TTC549 (cell line): Measurements from ENCODE around the gene ADPRHL1.
"Not testable (repeated sequence)": the region's sequence is repeated elsewhere in the genome, so short reads cannot be mapped to it uniquely, and the experiment has no call there.

Experiments used
- FAIRE-seq: peaks from 2 replicates; lab custom pipeline; 2012; peaks lifted over from hg19 to GRCh38; lab: Jason Lieb, UNC

ADPRHL1 gene

DNA sequence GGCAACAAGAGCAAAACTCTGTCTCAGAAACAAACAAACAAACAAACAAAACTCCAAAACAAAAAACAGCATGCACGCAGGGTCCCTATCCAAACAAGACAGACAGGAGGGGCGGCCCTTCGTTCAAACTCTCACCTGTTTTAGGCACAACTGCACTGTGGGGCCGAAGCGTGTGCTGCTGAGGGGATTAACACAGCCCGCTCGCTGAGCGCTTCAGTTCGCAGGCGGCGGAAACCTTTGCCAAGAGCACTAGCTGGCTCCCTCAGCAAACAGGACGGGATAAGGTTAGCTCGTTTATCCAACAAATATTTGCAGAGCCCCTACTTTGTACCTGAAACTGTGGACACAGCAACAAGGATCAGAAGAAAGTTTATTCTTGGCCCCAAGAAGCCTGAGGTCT, 1.6 kb upstream of the ADPRHL1 start:
- no peak for FAIRE-seq

DNA sequence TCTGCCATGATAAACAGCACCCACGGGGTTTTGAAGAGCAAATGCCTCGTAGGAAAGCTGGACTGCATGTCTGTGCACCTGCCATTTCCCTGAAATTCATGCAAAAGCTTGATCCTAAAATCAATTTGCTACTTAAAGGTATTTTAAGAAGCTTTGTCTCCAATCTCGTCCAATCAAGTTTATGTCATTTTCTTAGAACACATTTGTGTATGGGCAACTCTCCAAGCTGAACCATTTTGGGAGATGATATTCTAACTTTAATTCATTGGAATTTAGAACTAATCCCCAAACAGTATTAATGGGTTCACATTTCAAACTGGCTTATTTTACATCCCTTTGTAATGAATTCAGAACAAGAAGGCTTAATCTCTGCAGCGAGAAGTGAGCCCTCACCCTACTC, 822 bp downstream of the ADPRHL1 start:
- FAIRE-seq: no peak

DNA sequence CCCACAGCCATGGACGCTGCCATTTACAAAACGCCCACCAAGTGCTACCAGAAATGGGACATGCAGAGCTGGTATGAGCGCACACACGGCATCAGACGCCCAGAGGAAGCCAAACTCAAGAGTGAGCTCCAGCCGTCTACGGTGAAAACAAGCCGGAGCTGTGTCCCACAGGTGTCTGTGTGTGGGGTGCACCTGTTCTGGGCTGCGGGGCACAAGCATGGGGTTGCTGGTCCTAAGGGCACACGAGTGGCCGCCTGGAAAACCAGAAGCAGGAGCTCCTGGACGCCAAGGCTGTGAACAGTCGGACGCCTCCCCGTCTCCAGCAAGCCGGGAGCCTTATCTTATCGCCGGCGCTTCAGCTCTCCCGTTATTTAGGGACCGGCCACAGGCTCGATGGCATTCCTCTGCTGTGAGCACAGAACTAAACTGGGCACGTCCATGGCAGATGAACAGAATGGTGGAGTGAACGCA, 1.3 kb downstream of the ADPRHL1 start:
- no peak for FAIRE-seq

DNA sequence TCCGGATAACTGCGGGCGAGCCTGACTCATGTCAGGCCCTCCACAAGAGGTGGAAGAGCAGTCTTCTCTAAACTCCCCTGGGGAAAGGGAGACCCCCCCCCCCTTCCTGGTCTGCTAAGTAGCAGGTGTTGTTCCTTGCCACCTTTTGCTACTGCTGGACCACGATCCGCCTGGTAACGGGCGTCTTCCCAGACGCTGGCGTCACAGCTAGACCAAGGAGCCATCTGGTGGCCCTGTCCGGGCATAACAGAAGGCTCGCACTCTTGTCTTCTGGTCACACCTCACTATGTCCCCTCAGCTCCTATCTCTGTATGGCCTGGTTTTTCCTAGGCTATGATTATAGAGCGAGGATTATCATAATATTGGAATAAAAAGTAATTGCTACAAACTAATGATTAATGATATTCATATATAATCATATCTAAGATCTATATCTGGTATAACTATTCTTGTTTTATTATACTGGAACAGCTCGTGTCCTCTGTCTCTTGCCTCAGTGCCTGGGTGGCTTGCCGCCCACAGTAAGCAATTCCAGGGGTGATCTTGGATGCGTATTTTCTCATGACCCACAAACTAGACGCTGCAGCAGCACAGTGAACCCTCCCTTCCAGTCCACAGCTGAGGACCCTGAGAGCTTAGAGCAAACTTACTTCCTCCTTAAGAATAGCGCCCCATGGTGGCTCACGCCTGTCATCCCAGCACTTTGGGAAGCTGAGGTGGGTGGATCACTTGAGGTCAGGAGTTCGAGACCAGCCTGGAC, 2.2 kb downstream of the ADPRHL1 start:
- not testable (repeated sequence) for FAIRE-seq

DNA sequence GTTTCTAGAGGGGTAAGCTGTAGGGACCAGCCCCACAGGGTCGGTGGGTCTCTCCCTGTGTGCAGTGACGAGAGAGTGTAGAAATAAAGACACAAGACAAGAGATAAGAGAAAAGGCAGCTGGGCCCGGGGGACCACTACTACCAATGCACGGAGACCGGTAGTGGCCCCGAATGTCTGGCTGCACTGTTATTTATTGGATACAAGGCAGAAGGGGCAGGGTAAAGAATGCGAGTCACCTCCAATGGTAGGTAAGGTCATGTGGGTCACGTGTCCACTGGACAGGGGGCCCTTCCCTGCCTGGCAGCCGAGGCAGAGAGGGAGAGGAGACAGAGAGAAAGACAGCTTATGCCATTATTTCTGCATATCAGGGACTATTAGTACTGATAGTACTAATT, 2.9 kb downstream of the ADPRHL1 start:
- FAIRE-seq: not testable (repeated sequence)

DNA sequence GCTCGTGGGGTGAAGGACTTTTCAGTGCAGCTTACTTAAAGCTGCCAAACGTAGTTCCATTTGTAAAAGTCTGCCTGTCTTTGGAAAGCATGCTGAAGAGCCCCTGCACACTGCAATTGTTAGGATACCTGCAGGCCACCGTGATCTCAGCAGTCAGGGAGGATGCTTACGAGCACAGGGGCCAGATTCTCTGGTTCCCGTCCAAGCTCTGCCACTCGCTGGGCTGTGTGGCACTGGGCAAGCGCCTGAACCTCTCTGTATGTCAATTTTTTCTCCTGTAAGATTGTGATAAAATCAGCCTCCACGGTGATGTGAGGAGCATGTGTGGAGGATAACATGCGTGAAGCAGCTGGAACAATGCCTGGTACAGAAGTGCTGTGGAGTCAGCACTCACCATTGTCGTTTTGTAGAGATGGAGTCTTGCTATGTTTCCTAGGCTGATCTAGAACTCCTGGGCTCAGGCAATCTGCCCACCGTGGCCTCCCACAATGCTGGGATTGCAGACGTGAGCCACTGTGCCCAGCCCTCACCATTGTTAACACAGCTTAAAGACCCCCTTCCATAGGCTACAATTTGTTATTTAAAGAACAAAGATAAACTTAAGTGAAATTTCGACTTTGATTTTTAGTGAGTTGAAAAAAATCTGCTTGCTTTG, 3.5 kb downstream of the ADPRHL1 start:
- FAIRE-seq: no peak

DNA sequence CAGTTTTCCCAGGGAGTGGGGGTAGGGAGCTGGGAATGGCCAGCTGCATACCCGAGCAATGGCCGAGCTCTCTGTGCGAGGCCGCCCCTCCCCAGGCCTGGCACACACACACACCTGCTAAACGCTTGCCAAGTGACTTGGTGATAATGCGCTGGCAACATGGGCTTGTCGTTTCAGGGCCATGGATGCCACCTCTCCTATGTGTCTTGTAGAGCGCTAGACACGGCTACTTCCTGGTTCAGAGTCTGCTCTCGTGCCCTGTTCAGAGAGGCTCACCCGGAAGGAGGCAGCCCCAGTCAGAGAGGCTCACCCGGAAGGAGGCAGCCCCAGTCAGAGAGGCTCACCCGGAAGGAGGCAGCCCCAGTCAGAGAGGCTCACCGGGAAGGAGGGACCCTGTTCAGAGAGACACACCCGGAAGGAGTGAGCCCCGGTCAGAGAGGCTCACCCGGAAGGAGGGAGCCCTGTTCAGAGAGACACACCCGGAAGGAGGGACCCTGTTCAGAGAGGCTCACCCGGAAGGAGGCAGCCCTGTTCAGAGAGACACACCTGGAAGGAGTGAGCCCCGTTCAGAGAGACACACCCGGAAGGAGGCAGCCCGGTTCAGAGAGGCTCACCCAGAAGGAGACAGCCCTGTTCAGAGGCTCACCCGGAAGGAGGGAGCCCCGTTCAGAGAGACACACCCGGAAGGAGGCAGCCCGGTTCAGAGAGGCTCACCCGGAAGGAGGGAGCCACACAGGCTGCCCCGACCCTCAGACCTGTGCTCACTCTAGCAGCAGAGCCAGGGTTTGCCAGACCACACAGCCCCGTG, 4.2 kb downstream of the ADPRHL1 start:
- no peak for FAIRE-seq

DNA sequence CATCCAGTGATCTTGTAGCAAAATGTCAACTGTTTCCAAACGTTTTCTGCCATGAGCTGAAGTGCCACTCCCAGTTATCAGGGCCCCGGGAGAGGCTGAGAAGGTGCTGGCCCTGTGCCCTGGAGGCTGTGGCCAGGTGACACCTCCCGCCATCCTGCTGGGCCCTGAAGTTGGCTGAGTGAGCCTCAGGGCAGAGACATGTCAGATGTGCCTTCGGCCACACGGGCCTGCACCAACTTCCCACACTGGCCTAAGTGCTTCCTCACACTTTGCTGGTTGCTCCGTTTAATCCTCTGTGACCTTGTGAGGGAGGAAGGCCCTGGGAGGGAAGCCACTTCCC, 4.8 kb downstream of the ADPRHL1 start:
- FAIRE-seq: no peak

DNA sequence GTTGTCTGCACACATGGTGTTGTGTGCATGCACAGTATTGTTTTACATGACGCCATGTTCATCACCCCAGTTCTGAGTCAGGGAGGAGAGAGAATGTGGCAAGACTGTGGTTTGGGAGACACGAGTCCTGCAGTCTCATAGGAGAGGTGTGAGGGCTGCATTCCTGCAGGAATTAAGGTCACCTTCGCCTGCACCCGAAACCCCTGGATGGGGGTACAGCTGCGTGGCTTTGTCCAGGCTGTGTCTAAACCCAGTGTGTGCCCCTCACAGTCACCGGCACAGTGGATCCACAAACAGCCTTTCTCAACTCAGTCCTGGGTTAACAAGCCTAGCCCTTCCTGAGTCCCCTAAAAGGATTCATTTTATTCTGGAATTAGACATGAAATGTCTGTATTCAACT, 5.7 kb downstream of the ADPRHL1 start:
- FAIRE-seq: no peak

DNA sequence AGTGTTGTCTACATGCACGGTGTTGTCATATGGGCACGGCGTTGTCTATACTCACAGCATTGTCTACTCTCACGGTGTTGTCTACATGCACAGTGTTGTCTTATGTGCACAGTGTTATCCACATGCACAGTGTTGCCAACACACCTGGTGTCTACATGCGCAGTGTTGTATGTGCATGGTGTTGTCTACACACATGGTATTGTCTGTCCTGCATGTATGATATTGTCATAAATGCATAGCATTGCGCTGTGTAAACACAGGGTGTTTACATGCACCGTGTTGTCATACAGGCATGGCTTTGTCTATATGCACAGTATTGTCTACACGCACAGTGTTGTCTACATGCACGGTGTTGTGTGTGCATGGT, 6.8 kb downstream of the ADPRHL1 start:
- FAIRE-seq: no peak

DNA sequence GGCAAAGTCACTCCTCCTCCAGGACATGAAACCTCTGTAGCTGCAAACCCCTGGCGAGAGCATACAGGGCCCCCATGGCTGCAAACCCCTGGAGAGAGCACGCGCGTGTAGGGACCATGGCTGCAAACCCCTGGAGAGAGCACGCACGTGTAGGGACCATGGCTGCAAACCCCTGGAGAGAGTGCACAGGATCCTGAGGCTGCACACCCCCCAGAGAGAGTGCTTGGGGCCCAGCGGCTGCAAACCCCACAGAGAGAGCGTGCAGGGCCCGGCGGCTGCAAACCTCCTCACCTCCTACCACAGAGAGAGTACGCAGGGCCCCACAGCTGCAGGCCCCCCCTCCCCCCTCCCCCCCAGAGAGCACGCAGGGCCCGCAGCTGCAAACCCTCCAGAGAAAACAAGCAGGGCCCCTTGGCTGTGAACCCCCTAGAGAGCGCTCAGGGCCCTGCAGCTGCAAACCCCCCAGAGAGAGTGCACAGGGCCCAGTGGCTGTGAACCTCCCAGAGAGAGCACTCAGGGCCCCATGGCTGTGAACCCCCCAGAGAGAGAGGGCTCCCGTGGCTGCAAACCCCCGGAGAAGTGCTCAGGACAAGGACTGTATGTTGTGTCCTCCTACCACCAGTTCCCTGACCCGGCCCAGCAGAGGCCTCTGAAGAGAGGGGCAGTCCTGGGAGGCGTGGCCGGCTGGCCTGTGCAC, 7.3 kb downstream of the ADPRHL1 start:
- no peak for FAIRE-seq

DNA sequence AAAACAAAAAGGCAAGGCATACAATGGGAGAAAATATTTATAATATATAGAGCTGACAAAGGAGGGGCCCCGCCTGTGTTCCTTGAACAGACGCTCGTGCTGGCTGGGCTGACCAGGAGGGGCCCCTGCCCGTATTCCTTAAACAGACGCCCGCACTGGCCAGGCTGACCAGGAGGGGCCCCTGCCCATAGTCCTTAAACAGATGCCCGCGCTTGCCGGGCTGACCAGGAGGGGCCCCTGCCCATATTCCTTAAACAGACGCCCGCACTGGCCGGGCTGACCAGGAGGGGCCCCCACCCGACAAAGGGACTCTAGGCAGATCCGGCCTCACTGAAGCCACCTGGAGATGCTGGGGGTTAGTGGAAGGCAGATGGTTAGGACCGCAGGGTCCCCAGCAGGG, 9.3 kb downstream of the ADPRHL1 start:
- FAIRE-seq: no peak

DNA sequence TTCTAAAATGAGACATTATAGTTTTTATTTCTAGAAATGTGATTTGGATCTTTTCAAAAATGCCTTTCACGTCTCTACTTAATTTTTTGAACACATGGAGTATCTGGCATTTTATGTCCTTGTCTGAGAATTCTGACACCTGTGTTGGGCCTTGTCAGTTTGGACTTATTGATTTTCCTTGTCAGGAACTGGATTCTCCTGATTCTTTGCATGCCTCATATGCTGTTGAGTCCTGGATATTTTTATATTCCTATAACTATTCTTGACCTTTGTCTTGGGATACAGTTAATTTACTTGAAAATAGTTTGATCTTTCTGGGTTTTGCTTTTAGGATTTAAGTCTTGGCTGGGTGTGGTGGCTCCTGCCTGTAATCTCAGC, 10.3 kb downstream of the ADPRHL1 start:
- no peak for FAIRE-seq

DNA sequence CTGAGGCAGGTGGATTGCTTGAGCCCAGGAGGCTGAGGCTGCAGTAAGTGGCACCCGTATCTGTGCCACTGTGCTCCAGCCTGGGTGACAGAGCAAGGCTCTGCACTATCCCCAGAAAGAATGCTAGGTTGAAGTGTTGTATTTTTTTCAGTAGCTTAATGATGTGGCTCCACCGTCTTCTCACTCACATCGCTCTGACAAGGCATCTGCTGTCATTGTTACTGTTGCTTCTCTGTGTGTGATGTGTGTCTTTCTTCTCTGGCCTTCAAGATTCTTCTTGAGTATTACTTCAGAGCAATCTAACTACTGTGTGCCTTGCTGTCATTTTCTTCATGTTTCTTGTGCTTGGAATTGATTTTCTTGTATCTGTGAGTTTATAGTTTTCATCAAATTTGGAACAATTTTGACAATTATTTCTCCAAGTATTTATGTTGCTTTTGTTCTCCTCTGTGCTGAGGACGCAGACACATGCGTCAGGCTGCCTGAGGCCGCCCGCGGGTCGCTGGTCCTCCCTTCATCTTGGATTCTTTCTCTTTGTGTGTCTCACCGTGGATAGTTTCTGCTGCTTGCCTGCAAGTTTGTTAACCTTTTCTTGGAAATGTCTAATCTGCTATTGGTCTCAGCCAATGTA, 10.8 kb downstream of the ADPRHL1 start:
- FAIRE-seq: no peak

DNA sequence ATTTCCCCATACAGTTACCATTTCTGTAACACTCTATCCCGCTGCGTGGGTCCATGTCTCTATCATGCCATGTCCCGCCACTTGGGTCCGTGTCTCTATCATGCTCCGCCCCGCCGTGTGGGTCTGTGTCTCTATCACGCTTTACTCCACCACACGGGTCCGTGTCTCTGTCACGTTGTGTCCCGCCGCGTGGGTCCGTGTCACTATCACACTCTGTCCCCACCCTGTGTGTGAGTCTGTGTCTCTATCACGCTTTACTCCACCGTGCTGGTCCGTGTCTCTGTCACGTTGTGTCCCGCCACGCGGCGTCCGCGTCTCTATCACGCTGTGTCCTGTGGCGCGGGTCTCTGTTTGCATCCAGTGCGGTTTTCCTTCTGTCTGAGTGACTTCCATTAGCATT, 11.6 kb downstream of the ADPRHL1 start:
- FAIRE-seq: no peak

DNA sequence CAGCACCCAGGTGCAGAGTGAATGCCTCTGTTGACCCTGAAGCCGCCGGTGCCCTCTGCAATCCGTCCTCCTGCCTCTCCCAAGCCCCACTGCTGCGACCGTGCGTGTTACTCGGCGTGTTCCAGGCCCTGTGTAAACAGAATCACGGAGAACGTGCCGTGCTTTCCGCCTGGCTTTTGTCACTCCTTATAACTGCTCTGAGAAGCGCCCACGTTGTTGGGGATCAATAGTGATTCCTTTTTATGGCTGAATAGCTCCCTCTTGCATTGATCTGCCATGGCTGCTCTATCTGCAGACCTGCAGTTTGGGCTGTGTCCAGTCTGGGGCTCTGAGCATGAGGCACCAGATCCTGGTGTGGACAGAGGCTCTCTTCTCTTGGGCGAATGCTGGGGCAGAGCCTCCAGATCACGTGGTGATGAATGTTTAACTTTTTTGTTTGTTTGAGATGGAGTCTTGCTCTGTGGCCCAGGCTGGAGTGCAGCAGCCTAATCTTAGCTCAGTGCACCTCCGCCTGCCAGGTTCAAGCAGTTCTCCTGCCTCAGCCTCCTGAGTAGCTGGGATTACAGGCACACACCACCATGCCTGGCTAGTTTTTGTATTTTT, 15.8 kb downstream of the ADPRHL1 start:
- no peak for FAIRE-seq

DNA sequence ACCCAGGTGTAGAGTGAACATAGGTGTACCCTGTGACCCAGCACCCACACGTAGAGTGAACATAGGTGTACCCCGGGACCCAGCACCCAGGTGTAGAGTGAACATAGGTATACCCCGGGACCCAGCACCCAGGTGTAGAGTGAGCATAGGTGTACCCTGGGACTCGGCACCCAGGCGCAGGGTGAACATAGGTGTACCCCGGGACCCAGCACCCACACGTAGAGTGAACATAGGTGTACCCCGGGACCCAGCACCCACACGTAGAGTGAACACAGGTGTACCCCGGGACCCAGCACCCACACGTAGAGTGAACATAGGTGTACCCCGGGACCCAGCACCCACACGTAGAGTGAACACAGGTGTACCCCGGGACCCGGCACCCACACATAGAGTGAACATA, 16.4 kb downstream of the ADPRHL1 start:
- FAIRE-seq: not testable (repeated sequence)

DNA sequence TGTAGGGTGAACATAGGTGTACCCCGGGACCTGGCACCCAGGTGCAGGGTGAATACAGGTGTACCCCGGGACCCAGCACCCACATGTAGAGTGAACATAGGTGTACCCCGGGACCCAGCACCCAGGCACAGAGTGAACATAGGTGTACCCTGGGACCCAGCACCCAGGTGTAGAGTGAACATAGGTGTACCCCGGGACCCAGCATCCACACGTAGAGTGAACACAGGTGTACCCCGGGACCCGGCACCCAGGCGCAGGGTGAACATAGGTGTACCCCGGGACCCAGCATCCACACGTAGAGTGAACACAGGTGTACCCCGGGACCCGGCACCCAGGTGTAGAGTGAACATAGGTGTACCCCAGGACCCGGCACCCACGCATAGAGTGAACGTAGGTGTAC, 17.4 kb downstream of the ADPRHL1 start:
- FAIRE-seq: not testable (repeated sequence)

DNA sequence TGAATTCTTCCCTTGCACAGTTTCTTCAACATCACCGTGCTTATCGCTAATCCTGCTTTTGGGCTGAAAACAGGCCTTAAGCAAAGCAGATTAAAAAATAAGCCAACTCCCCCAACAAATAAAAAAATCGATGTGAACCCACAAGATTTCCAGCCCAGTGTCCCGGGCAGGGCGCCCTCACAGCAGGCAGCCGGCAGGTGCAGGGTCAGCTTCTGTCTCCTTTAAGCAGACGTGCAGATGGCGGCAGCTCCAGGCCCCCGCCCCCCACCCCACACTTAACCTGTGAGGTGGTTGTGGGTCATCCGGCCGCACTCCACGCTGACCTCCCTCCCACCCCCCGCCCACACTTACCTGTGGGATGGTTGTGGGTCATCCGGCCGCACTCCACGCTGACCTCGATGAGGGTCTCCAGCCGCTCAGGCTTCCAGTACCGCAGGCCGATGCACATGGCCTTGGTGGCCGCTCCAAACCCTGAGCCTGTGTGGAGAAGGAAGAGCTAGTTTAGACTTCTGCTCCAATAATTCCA, 19.8 kb downstream of the ADPRHL1 start:
- FAIRE-seq: no peak

DNA sequence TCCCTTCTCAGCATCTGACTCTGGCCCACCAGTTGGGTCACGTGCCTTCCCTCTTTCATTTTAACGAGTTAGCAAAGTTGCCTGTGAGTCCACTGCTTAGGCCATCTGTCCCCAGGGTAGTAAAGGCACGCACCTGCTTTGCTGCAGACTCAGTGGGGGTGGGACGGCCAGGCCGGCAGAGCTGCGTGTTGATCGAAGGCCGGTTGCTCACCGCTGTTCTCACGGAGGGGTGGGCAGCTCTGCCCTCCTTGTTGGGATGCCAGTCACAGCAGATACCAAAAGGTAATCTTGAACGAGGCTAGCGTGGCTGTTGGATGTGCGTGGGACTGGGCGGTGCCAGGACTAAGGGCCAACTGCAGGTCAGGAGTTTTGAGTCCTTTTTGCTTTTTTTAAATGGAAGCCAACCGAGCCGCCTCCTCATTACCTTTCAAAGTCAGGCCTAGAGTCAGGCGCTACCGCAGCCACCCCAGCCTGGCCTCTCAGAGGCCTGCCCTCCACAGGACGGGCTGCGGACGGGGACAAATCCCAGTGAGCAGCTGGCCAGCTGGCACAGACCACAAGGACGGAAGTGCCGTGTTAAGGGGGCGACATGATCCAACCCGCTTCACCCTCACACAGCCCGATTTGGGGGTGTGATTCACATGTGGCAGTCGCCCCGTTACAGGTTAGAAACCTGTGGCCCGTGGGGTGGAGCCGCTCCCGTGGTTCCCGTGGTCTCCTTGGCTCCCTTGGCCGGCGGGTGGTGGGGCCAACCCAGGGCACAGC, 20.6 kb downstream of the ADPRHL1 start:
- FAIRE-seq: no peak

DNA sequence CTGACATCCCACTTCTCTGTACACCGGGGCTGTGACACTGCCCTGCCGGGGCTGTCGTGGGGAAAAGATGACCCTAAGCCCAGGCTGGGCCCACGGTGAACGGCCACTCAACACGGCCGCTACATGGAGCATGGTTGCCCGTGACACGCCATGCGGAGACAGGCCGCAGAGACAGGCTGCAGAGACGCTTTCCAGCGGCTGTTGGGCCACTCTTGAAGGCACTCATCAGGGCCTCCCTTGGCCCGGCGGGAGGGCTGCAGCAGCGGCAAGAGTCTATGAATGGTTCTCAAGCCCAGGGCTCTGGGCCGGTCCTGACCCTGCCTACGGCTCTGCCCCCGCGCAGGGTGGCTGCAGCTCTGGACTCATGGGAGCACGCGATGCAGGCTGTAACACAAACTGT, 22.1 kb downstream of the ADPRHL1 start:
- FAIRE-seq: no peak
